GM12865 (cell line): Measurements from ENCODE around the gene AFDN.
A peak's percentile ranks its signal among the peaks of the same experiment; 100 is the strongest.

ENCODE experiments used
- DNase-seq: peaks from one replicate; pipeline ENCODE4 v3.0.0; 2010; ENCODE audit warnings: low read depth
- H3K4me3 ChIP-seq: 2 replicates; pipeline ENCODE4 v1.5.1; 2011; ENCODE audit warnings: mild to moderate bottlenecking, low read depth, low read length, control low read depth
- TF ChIP-seq, protein P1 (sequence below): IDR thresholded peaks from 2 replicates; pipeline ENCODE4 v1.5.1; 2011; ENCODE audit warnings: low read length, control low read depth, low read depth, inconsistent platforms; ENCODE audit not compliant: insufficient read depth; ENCODE audit errors: missing control alignments

AFDN gene

DNA sequence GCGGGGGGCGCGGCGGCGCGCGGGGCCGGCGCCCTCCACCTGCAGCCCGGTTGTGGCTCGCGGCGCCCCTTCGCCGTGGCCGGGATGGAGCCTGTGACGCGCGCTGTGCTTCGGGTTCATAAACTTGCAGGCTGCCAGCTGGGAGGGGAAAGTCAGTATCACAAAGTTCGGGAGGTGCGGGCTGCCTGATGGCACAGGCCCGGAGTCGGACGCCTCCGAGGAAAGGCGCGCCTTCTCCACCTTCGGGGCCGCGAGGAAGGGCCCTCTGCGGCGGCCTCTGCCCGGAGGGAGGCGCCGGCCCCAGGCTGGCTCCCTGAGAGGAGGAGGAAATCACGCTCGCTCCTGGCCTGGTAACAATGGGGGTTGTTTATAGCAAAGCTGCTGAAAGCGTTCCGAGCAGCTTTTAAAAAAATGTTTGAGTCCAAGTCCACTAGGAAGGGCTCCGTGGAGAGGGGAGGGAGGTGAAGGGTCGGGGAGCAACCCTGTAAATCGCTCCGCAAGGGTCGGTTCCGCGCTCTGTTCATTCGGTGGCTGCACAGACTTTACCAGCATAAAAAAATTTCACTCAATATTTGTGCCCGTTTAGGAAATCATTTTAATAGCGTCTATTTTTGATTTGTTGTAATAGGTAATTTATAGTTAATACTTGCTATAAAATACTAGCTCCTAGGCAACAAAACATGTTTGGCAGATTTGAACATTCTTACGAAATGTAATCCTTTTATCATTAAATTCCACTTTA lies 1.0 kb downstream of the AFDN start:
- DNase-seq: peak; percentile 48
- H3K4me3 ChIP-seq: peak overlapping the region; percentile 60
- TF ChIP-seq, protein P1, sequence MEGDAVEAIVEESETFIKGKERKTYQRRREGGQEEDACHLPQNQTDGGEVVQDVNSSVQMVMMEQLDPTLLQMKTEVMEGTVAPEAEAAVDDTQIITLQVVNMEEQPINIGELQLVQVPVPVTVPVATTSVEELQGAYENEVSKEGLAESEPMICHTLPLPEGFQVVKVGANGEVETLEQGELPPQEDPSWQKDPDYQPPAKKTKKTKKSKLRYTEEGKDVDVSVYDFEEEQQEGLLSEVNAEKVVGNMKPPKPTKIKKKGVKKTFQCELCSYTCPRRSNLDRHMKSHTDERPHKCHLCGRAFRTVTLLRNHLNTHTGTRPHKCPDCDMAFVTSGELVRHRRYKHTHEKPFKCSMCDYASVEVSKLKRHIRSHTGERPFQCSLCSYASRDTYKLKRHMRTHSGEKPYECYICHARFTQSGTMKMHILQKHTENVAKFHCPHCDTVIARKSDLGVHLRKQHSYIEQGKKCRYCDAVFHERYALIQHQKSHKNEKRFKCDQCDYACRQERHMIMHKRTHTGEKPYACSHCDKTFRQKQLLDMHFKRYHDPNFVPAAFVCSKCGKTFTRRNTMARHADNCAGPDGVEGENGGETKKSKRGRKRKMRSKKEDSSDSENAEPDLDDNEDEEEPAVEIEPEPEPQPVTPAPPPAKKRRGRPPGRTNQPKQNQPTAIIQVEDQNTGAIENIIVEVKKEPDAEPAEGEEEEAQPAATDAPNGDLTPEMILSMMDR: no peak

DNA sequence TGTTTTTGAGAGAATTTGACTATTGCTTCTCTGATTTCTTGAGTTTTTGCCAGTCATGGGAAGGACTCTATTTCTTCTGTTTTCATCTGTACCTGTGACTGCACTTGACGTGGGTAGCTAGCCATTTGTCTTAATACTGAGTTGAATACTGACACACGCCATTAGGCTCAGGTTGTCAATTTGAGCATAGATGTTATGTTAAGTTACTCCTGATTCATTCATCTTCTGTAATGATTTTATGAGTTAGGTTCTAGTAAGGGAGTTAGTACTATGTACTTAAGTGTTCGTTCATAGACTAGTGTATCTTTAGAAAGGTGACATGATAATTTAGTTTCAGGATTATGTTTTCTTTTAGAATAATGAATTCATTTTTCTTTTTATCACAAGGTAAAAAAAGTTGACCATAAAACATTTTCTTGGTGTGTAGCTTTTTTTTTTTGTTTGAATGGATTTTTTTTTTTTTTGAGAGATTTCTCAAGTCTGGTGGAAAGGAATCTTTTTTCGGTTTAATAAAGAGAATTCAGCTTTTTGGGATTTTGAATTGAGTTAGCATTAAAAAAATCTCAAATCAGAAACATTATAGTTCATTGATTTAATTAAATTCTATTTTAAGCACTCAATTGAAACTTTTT lies 1.7 kb downstream of the AFDN start:
- no peak for DNase-seq
- TF ChIP-seq, protein P1: no peak
- H3K4me3 ChIP-seq: peak overlapping the region; percentile 60

DNA sequence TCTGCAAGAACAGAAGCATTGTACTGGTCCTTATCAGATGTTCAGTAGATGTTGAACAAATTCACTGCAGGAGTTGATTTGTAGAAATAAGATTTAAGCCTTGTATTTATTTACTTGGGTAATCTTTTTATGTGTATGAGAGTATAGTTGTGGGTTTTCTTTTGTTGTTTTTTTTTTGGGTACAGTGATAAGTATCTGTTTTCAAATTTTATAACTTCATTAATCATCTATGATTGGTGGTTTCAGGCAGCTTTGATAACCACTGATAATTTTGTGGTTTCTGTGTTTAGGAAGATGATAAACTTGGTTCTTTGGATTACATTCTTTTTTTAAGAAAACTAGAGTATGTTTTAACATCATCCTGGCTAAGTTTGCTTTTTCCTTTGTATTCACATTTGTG lies 2.8 kb downstream of the AFDN start:
- TF ChIP-seq, protein P1: no peak
- no peak for DNase-seq
- H3K4me3 ChIP-seq: no peak overlapping the region

DNA sequence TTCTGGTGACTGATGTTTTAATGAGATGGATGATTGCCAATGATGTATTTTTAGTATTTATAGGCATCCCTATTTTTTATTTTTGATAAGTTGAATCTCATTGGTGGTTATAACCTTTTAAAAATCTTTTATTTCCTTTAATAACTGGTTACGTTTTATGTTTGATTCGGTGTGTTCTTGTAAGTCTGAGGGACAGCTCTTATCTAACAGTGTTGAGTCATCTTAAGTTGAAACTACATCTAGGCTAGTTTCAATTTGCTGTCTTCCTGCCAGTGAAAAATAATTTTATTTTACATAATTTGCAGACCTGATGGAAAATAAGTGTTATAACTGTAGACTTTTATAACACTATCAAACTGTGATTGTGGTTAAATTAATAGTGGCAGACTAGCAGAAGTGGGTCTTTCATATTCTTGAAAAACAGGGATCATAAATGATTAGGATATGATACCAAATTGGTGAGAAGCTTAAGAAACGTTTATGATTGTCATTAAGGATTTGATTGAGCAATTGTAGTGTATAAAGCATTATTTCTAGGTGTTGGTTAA lies 4.6 kb downstream of the AFDN start:
- TF ChIP-seq, protein P1: no peak
- DNase-seq: peak; percentile 42
- H3K4me3 ChIP-seq: no peak overlapping the region

DNA sequence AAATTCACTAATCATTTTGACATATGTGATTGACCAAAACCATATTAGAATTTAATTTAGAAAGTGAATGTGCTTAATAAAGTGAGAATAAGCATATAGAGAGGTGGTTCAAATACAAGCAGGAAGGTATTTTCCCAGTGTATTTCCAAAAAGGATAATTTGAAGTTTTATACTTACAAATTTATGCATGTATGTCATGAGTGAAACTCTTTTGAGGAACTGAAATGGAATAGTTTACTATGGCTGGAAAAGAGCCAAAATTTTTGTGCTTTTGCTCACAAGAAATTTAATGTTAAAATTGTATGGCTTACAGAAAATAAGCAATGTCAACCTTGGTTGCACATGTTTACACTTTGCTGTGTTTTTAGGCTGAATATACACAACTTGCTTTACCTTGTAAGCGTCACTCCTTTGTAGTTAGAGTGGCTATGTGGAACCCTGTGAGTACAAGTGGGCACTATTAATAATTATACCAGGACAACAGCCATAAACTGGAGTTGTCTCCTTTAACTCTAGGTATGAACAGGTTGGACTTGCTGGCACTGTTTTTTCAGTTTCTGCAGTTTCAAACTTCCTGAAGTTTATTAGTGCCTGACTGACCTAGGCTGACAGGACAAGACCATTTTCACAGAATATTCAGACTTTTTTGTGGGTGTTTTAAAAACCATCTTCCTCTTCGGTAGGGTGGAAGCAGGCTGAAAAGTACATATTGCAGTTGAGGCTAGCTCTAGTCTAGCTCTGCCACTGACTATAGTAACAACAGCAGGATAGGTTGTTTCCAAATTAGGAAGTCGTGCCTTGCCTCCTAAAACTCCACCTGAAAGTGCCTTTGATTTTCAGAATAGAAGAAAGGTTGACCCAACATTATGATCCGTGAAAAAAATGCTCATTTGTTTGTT lies 6.0 kb downstream of the AFDN start:
- H3K4me3 ChIP-seq: peak overlapping the region; percentile 30
- TF ChIP-seq, protein P1: no peak
- peak; percentile 53 for DNase-seq

DNA sequence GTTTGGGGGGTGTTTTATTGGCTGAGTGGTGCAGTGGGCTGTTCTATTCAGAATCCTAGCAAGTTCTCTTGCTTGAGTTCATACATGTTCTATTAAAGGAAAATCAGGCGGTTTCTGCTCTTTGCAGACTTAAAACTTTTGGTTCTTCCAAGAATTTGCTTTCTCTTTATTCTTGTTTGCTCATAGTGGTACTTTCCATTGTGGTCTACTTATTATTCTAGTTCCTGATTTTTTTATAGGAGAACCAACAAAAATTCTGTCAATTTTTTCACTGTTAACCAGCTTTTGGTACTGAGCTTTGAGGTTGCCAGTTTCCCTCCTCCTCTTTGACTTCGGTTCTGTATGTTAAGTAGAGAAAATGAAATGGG lies 6.7 kb downstream of the AFDN start:
- TF ChIP-seq, protein P1: no peak
- DNase-seq: peak; percentile 15
- H3K4me3 ChIP-seq: peak overlapping the region; percentile 30
